HG03095 (cell line): Measurements from ENCODE around the gene ROGDI.

Source experiments
- ATAC-seq: cut with Tn5 transposase; IDR thresholded peaks from one replicate; pipeline ENCODE4 v1.9.1; 2021; ENCODE audit warnings: moderate library complexity; ENCODE audit not compliant: unreplicated experiment

Gene ROGDI

DNA sequence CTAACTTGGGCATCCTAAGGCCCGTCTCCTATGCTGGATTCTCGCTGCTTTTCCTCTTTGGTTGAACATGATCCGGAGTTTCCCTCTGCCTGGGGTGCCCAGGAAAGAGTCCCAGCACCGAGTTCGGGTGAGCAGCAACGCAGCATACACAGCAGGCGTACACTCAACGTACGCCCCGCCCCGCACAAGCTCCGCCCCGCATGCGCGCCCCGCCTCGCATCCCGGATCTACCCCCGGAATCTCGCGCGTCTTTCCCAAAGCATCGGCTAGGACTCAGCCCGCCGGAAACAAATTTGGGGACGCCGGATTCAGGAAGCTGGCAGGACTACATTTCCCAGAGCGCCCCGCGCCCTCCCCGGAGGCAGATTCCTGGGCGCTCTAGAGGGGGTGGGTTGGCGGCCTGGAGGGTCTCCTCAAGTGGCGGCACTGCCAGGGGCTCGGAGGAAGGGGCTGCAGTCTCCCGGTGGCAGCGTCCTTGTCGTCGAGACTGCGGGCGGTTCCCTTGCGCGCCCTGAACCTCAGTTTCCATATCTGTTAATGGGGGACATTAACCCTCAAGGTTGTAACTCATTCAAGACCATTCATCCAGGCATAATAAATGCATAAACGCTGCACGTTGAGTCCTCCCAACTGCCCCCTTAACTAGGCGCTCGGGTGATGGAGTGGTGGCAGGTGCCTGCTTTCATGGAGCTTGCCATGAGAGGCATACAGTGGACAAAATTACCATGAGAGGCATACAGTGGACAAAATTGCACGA, 33.7 kb downstream of the ROGDI start:
- peak; percentile 71 for ATAC-seq

DNA sequence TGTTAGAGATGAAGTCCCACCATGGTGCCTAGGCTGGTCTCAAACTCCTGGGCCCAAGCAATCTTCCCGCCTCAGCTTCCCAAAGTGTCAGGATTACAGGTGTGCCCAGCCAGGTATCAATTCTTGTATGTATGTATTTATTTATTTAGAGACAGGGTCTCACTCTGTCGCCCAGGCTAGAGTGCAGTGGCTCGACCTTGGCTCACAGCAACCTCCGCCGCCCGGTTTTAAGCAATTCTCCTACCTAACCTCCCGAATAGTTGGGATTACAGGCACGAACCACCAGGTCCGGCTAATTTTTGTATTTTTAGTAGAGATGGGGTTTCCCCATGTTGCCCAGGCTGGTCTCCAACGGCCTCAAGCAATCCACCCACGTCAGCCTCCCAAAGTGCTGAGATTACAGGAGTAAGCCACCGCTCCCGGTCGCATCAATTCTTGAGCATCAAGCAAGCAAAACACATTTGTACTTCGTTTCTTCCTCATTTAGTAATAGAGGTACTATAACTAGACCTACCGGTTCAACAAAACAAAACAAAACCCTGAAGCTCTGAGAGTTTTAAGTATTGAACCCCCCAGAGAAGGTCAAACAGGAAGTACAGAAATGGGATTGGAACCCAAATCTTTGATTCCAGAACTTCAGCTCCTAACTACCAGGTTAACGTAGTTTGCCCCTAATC, 34.4 kb downstream of the ROGDI start:
- ATAC-seq: peak; percentile 5

DNA sequence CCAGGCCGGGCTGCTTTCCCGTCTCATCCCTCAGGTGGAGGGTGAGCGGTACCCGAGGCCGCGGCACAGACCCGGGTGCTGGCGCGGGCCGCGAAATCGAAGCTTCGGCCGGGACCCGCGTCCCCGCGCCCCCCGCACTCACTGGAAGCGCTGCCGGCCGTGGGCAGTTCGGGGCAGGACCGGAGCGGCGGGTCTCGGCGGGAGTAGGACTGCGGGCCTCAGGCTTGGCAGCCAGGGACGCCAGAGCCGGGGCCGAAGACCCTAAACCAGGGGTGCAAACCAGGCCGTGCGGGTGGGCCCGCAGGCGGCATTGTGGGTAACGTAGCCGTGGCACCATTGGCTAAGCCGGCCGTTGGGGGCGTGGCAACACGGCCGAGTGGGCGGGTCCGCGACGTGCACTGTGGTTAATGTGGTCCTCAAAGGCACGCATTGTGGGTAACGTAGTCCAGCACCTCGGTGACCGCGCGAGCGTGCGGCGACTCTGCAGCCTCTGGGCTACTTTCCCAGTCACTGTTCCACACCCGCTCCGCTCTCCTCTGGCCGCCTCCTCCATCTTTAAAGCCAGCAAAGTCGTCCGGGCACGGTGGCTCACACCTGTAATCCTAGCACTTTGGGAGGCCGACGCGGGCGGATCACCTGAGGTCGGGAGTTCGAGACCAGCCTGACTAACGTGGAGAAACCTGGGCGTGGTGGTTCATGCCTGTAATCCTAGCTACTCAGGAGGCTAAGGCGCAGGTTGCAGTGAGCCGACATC, 35.4 kb downstream of the ROGDI start, which contains the start of gene ZNF500:
Gene ZNF500, minus strand, starts transcription at position 288 of the 754 bp plus-strand sequence. CDS start 1,184 bp downstream, outside the sequence.
- ATAC-seq: peak; percentile 83

DNA sequence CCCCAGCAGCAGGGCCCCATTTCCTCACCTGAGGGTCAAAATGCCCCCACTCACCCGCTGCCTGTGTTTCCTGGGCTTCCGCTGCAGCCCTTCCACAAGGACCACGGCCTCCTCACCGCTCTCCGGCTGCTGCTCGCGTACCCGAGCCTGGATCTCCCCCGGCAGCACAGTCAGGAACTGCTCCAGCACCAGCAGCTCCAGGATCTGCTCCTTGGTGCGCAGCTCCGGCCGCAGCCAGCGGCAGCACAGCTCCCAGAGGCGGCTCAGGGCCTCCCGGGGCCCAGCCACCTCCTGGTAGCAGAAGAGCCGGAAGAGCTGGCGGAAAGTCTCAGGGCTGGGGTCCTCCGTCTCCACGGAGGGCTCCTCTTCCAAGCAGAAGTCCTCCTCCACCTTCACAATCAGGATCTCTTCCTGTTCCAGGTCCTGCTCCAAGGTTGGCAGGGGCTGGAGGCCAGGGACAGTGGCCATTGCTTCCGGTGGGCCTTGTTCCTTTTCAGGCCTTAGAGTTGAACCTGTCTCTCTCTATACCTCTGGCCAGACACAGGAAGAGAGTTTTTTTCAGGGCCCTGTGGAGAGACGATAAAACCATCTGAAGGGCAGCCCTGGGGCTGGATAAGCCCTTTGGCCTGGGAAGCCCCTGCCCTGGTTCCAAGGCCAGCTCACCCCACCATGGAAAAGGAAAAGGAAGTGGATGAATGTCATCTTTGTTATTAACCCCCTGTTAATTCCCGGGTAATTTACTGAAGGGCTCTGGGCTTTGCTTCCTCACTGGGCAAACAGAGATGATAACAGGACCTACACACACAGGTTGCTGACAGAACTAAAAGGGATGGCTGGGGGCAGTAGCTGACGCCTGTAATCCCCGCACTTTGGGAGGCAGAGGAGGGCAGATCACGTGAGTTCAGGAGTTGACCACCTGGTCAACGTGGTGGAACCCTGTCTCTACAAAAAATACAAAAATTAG, 36.6 kb downstream of the ROGDI start:
- ATAC-seq: no peak

DNA sequence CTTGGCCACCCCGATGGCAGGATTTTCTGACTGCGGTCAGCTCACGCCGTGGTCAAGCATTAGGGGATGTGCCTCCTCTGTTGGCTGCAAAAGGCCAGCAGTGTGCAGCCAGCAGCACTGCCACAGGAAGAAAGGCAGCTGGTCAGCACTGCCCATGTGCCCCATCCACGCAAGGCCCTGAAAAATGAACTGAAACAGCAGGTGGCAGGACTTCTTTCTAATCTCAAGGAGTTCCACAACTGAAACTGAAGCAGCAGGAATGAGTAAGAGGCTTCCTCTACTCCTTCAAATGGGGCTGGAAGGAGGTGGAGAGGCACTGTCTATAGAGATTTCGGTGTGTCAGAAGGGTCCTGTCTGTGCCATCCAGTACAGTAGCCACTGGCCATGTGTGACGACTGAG, 38.6 kb downstream of the ROGDI start:
- no peak for ATAC-seq

DNA sequence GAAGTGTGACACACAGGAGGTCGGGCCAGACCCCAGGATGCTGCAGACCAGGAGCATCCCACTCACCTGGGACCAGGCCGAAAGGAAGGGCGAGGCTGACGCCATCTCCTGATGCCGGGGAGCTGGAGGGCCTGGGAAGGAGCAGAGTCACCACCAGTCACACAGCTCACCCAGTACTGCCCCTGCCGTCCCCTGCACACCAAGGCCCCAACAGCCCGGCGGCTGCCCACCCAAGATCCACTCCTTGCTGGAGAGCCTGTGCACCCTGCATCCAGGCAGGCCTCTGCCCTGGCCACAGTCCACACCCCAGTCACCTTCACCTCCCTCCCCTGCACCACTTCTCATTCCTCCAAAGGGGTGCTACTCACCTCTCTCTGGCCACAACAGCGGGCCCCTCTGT, 40.2 kb downstream of the ROGDI start:
- no peak for ATAC-seq

DNA sequence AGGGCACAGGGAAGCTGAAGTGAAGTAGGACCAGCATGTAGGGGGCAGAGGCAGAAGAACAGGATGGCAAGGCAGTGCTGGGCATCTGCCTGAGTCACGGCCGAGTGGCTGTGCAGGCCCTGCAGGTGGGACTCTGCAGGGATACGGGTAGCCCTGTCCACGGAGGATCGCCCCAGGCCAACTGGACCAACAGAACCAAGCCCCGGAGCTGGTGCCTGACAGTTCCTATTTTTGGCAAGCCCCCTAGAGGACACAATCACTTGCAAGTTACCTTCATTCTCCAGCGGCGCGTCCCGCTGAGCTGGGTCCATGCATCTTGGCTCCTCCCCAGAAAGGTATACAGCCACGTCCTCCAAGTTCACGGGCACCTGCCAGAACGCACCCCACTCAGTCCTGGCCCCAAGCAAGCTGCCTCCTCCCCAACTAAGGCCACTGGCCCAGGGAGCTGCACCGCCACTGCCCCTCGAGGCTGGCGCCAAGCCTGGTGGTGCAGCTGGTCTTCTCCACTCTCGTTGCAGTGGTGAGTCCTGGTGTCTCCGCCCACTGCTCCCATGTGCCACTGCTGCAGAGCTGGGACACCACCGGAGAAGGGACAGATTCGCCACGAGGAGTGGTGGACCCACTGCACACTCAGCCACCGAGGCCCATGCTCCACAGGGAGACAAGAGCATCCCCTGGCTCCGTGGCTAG, 42.1 kb downstream of the ROGDI start:
- no peak for ATAC-seq

DNA sequence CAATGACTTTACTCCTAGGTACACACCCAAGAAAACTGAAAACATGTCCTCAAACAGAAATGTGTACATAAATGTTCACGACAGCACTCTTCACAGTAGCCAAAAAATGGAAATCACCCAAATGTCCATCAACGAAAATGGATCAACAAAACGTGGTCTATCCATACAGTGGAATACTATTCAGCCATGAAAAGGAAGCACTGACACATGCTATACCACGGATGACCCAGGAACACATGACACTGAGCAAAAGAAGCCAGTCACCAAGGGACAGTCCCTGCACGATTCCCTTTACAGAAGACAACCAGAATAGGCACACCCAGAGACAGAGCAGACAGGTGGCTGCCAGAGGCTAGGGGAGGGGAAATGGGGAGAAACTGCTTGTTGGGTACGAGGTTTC, 46.7 kb downstream of the ROGDI start:
- no peak for ATAC-seq

DNA sequence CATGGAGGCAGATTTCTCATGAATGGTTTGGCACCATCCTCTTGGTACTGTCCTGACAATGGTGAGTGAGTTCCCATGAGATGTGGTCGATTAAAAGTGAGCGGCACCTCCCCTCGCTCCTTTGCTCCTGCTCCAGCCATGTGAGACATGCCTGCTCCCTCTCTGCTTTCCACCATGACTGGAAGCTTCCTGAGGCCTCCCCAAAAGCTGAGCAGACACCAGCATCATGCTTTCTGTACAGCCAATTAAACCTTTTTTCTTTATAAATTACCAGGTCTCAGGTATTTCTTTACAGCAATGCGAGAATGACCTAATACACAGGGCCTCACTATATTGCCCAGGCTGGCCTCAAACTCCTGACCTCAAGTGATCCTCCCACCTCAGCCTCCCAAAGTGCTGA, 47.6 kb downstream of the ROGDI start:
- no peak for ATAC-seq

DNA sequence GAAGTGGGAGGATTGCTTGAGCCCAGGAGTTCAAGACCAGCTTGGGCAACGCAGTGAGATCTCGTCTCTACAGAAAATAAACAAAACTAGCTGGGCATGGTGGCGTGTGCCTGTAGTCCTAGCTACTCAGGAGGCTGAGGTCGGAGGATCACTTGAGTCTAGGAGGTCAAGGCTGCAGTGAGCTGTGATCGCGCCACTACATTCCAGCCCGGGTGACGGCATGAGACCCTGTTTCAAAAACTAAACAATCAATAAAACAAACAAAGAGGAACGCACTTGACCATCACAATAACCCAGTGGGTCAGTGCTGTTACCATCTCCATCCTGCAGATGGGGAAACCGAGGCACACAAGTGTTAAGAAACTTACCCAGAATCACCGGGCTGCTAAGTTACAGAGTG, 49.2 kb downstream of the ROGDI start:
- no peak for ATAC-seq

DNA sequence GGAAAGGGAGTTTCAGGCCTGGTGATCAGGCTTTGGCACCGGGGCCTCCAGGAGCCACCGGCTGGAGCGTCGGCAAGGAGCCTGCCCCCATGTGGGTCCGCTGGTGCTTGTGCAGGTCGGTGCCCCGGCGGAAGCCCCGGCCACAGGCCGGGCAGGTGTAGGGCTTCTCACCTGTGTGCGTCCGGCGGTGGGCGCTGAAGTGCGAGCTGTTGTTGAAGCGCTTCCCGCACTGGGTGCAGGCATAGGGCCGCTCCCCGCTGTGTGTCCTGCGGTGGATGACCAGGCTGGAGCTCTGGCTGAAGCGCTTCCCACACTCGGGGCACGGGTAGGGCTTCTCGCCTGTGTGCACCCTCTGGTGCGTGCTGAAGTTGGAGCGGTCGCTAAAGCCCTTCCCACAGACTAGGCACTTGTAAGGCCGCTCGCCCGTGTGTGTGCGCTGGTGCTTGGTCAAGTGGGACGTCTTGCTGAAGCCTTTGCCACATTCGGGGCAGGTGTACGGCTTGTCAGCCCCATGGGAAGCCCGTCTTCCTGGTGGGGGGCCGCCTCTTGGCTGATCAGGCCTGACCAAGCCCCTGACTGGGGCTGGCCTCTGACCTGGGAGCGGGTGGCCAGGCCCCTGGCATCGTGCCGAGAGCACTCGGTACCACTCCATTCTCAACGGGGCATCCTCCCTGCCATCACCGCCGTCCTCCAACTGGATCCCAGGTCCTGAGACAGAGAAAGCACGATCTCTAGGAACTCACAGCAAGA, 49.9 kb downstream of the ROGDI start:
- no peak for ATAC-seq

DNA sequence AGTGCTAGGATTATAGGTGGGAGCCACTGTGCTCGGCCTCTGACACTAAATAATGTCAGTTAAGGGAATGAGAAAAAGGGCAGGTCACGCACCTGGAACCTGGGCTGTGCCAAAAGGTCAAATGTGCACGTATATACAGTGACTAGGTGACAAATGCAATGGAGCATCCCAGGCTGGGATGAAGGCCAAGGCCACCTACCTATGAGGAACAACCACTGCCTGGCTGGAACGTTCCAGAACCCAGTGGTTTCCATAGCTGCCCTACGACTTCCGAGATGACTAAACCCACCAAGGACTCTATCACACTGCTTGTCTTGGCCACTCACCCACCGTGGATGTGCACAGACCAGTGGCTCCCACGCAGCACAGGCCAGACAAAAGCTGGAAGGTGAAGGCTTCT, 51.5 kb downstream of the ROGDI start:
- ATAC-seq: no peak

DNA sequence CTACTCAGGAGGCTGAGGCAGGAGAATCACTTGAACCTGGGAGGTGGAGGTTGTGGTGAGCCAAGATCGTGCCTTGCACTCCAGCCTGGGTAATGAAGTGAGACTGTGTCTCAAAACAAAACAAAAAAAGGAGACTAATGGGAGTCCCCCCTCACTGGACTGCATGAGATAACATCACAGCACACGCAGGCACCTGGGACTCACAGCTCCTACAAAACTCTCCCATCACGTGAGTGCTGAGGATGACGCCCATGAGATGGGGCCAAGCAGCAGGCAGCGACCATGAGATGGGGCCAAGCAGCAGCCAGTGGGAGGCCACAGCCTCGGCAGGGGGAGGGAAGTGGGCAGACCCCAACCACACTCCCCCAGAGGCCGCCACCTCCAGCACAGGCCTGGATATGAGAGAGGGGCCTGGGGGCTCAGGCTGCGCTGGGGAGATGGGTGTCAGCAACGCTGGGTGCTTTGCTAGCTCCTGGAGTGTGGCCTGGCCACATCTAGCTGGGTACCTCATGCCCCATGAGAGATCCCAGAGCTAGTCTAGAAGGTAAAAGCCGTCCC, 52.7 kb downstream of the ROGDI start:
- no peak for ATAC-seq

DNA sequence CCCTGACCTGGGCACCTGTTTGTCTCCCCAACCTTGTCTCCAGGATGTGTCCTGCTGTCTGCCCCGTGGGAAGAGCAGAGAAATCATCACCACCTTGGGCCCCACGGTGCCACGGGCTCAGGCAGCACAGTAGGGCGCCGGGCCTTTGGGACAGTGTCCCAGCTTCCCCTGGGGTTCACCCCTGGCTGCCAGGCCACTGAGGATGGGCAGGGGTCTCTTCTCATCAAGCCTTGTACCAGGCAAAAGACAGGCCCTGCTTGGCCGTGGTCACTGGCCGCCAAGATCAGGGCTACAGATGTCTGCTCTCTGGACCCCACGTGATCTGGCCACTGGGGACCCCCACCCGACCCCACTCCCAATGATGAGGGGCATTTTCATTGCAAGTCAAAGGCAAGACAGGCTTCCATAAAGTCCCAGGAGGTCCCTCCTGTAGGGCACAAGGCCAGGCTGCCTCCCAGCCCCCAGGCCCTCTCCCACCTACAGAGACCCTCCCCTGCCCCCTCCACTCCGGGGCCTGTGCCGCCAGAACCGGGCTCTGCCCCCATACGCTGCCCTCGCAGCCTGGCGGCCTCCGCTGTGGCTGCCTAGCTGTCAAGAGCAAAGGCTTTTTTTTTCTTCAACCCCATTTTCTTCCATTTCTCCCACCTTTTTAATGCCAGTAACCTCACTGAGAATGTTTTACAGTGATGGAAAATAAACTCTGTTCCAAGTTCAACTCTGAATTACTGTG, 53.6 kb downstream of the ROGDI start:
- ATAC-seq: no peak

DNA sequence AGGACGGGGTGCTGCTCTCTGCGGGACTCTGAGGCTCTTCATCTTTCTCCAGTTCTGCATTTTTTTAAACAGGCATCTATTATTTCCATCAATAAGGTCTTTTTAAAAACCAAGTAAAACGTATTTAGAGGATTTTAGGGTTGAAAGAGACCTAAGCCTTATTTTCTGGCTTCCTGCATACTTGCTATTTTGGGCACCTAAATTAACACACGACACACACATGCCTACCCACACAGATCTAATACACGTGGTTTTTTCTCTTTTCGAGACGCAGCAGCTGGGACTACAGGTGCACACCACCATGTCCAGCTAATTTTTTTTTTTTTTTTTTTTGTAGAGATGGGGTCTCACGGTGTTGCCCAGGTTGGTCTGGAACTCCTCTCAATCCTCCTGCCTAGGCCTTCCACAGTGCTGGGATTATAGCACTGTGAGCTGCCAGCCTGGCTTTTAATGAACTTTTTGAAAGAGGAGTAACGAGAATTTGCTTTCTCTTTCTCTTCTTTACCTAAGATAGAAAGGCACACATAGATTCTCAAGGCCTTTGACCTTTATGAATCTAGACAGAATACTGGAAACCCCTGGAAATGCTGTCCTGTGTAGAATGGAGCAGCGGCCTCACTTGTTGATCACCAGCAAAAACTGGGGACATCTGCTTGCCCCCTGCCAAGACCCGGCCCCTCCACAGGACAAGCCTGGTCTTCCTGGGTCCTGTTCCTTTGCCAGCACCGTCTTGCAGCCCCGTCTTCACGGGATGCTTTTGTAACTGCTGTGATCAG, 54.3 kb downstream of the ROGDI start:
- no peak for ATAC-seq

DNA sequence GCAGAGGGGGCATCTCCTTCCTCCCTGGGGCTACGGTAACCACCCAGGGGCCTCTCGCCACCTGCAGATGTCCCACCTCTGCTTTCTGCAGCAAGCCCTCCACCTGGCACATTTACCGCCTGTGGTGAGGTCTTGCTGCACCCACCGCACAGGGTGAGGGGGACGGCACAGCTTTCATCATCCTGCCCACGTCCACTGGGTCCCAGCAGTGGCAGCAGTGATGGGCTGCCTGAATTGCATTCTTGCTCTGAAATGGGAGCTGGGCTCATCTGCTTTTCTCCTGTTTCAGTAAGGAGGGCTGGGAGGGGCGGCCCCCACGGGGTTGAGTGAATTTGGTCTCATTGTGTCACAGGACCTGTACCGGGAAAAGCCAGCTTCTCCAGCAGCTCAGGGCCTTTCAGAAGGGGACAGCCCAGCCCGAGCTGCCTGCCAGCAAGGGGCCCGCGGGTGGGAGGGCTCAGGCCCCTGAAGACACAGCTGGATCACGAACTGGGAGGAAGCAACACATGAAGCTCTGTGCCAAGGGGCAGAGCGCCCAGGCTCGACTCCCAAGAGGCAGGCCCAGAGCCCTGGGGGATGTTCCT, 55.4 kb downstream of the ROGDI start:
- ATAC-seq: no peak
